Measurements from ENCODE around the gene NAV1. TPM values are rescaled to one million over a fixed set of nuclear protein-coding genes. Genes with fewer than 3 reads are reported as not detected.

The NAV1 gene
- total and polyA plus RNA-seq, 2 experiments from 2014 or later = 22.7 to 37.4 TPM

GRCh38 chr1:201505503-201505890 lies 33.4 kb upstream of the NAV1 start (continued):
- TF ChIP-seq EZH2 (IDR thresholded peaks at IDR 0.05; ENCODE audit: low read depth, unreplicated experiment) = no peak
- no peak for TF ChIP-seq CREB1 (CRISPR knock-in tag; IDR thresholded peaks at IDR 0.05; ENCODE audit: low read depth)
- TF ChIP-seq NANOG (IDR thresholded peaks at IDR 0.05; ENCODE audit: borderline replicate concordance) = no peak
- no peak for TF ChIP-seq CTCF (conservative IDR thresholded peaks at IDR 0.05; ENCODE audit: low read depth in 2 of 2)
- TF ChIP-seq EZH2phosphoT487 (IDR thresholded peaks at IDR 0.05; ENCODE audit: unreplicated experiment) = no peak
- TF ChIP-seq ZNF331 (CRISPR knock-in tag; IDR thresholded peaks at IDR 0.05; ENCODE audit: low read depth) = no peak

DNA sequence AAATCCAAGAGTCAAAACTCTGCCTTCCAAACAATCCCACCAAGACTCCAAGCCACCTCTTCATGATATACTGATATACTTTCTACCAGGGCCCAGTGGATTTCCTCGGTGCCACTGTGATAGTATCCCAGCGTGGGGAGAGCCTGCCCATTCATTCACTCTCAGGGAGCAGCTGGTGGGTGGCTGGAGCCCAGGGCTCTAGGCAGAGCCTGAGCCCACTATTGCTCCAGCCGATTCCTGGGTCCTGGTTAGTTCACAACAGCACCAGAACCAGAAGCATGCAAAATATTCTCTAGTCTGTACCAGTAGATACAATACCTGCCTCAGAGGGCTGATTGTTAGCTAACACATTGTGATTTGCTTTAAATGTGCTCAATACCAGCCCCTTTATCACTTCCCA lies 32.8 kb upstream of the NAV1 start:
- no peak for TF ChIP-seq ETS1 (IDR thresholded peaks at IDR 0.05)
- Histone ChIP-seq H3K4me2 (peak overlapping the region; percentile 95), H3K36me3 (ENCODE audit: insufficient read depth) (no peaks in the 10 kb centered on the region), H3K4me1 (ENCODE audit: insufficient read depth) (peaks cover 30% of the 10 kb centered on the region), H3F3A (replicated peaks; ENCODE audit: low read depth) (peaks cover 15% of the 10 kb centered on the region; the same call in 1 of the 2 replicates), H3K79me2 (replicated peaks; ENCODE audit: insufficient read depth) (peaks cover 3% of the 10 kb centered on the region; the same call in 1 of the 2 replicates), H3K9me2 (ENCODE audit: insufficient read depth) (no peaks in the 10 kb centered on the region), H2AFZ (peak overlapping the region; percentile 98), H3K27me3 (ENCODE audit: insufficient read depth) (peaks cover 39% of the 10 kb centered on the region), H4K20me1 (replicated peaks; ENCODE audit: insufficient read depth) (no peaks in the 10 kb centered on the region), H3K27ac (ENCODE audit: low read depth) (no peak overlapping the region), H3K4me3 (peak overlapping the region; percentile 65)
- peaks cover 44% of the 10 kb centered on the region for H3K4me1 Mint-ChIP-seq
- H3K9me3 Mint-ChIP-seq = no peaks in the 10 kb centered on the region
- peaks cover 36% of the 10 kb centered on the region for H3K27me3 Mint-ChIP-seq (ENCODE audit: insufficient read depth, low read depth, poor library complexity)
- H3K4me3 Mint-ChIP-seq = peak overlapping the region; percentile 79
- no peak overlapping the region for H3K27ac Mint-ChIP-seq
- peak; percentile 9 for ATAC-seq
- no peak for DNase-seq (ENCODE audit: low spot score)
- H3K36me3 Mint-ChIP-seq (ENCODE audit: low read depth) = no peaks in the 10 kb centered on the region

DNA sequence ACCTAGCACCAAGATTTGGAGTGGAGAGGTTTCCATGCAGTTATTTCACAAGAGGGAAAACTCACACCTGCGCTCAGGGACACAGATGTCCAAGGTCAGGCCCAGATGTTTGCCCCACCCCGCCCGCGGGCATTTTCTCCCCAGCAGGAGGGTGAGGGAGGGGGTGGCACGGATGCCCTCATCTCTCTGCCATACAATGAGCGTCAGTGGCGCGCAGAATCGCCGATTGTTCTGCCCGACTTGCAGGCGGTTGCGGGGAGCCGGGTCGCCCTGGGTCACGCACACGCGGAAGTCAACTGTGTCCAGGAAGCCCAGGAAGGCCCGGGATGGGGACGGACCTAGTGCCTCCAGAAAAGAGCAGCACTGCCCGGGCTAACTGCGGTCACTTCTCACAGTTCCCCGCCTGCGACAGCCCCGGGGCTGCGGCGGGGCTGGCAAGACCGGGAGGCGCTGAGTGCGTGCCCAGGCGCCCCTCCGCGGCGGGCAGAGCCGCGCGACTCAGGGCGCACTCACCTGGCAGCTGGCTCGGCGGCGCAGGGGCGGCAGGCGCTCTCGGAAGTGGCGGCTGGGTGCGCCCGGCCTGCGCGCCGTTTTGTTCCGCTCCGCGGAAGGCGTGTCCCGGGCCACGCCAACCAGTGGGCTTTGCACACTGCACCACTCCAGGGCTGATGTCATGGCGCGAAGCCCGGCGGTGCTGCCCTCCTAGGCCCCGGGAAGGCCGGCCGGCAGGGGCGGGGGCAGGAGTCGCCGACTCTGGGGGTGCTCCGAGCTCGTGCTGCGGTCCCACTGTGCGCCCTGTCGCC lies 32.2 kb upstream of the NAV1 start, which contains the start of gene CSRP1:
TSS of gene CSRP1 (minus strand) at position 567 of the 803 bp plus-strand sequence. CDS start 10,820 bp downstream, outside the sequence.
- Histone ChIP-seq H3K4me3 (peak within 1 kb of the TSS; percentile 65), H3K27ac (ENCODE audit: low read depth) (no peak within 1 kb of the TSS), H3K36me3 (ENCODE audit: insufficient read depth) (no peaks in the 10 kb centered on the region), H2AFZ (peak within 1 kb of the TSS; percentile 98), H4K20me1 (replicated peaks; ENCODE audit: insufficient read depth) (no peaks in the 10 kb centered on the region), H3K9me2 (ENCODE audit: insufficient read depth) (no peaks in the 10 kb centered on the region), H3K79me2 (replicated peaks; ENCODE audit: insufficient read depth) (peaks cover 3% of the 10 kb centered on the region; the same call in 1 of the 2 replicates), H3K4me1 (ENCODE audit: insufficient read depth) (peaks cover 33% of the 10 kb centered on the region), H3K4me2 (peak within 1 kb of the TSS; percentile 95), H3K27me3 (ENCODE audit: insufficient read depth) (peaks cover 39% of the 10 kb centered on the region), H3F3A (replicated peaks; ENCODE audit: low read depth) (peaks cover 15% of the 10 kb centered on the region; the same call in 1 of the 2 replicates)
- no peaks in the 10 kb centered on the region for H3K36me3 Mint-ChIP-seq (ENCODE audit: low read depth)
- H3K9me3 Mint-ChIP-seq = no peaks in the 10 kb centered on the region
- H3K27ac Mint-ChIP-seq = no peak within 1 kb of the TSS
- DNase-seq (ENCODE audit: low spot score) (peak; percentile 52), ATAC-seq (peak; percentile 59)
- peak within 1 kb of the TSS; percentile 79 for H3K4me3 Mint-ChIP-seq
- peaks cover 48% of the 10 kb centered on the region for H3K4me1 Mint-ChIP-seq
- no peak for TF ChIP-seq ZNF331 (CRISPR knock-in tag; IDR thresholded peaks at IDR 0.05; ENCODE audit: low read depth)
- peak; percentile 43 for TF ChIP-seq EZH2 (IDR thresholded peaks at IDR 0.05; ENCODE audit: low read depth, unreplicated experiment)
- peak in 1 of 2 experiments; percentile 12; a peak in 2 of 4 replicates for TF ChIP-seq CTCF (conservative IDR thresholded peaks at IDR 0.05; ENCODE audit: low read depth in 2 of 2)
- H3K27me3 Mint-ChIP-seq (ENCODE audit: insufficient read depth, low read depth, poor library complexity) = peaks cover 36% of the 10 kb centered on the region
